ENCODE results near the gene LENG1.

- TF ChIP-seq CTCF (IDR thresholded peaks at IDR 0.05) = no peak
- TF ChIP-seq POLR2A (IDR thresholded peaks at IDR 0.05) = no peak
Measured at GRCh38 chr19:54201172-54201701, 41.7 kb upstream of the LENG1 start.
